Type B pancreatic cell (in vitro differentiated cells): ENCODE data around the gene CACNB1. TPM values are rescaled to one million over a fixed set of nuclear protein-coding genes. Genes with fewer than 3 reads are reported as not detected.
"Not testable (repeated sequence)": the region's sequence is repeated elsewhere in the genome, so short reads cannot be mapped to it uniquely, and the experiment has no call there.

Experiments
- DNase-seq: peaks from one replicate; pipeline ENCODE4 v3.0.0; 2021; ENCODE audit warnings: mixed read lengths; ENCODE audit not compliant: unreplicated experiment; ENCODE audit errors: extremely low spot score
- H3K27ac Mint-ChIP-seq: 2 replicates; pipeline ENCODE4 v1.8.0; 2021; ENCODE audit warnings: mild to moderate bottlenecking, mixed read lengths
- H3K27me3 Mint-ChIP-seq: 2 replicates; pipeline ENCODE4 v1.8.0; 2021; ENCODE audit warnings: mixed read lengths
- H3K36me3 Mint-ChIP-seq: 2 replicates; pipeline ENCODE4 v1.8.0; 2021; ENCODE audit warnings: mixed read lengths
- H3K4me1 Mint-ChIP-seq: one replicate; pipeline ENCODE4 v1.8.0; 2021; ENCODE audit warnings: mixed read lengths; ENCODE audit not compliant: unreplicated experiment
- H3K4me3 Mint-ChIP-seq: 2 replicates; pipeline ENCODE4 v1.8.0; 2021; ENCODE audit warnings: mild to moderate bottlenecking, mixed read lengths
- H3K9me3 Mint-ChIP-seq: 2 replicates; pipeline ENCODE4 v1.8.0; 2021; ENCODE audit warnings: mixed read lengths
- total RNA-seq: library from RNA; stranded (reverse); gene quantifications from 2 replicates; pipeline ENCODE4 v1.2.1, GENCODE V29; 2021; ENCODE audit warnings: low replicate concordance
- TF ChIP-seq, protein P1 (sequence below): fragments of 200-600 bp; sonication (generic); conservative IDR thresholded peaks from 2 replicates; pipeline ENCODE4 v1.5.0; 2021; ENCODE audit warnings: antibody characterized with exemption, mild to moderate bottlenecking

CACNB1 gene
- total RNA-seq, 1 donor from 2014 or later: 9.5 TPM

DNA sequence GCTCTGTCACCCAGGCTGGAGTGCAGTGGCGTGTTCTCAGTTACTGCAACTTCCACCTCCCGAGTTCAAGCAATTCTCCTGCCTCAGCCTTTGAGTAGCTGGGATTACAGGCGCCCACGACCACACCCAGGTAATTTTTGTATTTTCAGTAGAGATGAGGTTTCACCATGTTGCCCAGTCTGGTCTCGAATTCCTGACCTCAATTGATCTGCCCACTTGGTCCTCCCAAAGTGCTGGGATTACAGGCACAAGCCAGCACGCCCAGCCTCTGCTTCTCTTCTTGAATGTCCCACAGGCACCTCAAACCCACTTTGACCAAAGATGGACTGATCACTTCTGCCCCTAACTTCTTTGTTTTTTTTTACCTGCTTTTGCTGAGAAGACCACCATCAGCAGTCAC is 26.9 kb downstream of the CACNB1 start:
- no peak overlapping the region for H3K27ac Mint-ChIP-seq

DNA sequence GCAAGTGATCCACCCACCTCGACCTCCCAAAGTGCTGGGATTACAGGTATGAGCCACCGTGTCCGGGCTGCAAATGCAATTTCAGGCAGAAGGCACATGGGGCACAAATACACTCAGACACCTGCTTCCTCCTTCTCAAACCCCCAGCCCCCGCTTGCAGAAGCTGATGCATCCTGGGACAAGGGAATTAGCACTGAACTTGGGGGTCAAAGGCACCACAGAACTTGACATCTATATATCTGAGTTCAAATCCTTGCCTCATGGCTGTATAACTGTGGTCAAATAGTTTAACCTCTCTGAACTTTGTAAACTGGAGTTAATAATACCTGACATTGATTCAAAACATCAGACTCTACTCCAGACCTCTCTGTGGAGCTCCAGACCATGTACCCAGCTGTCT is 27.4 kb downstream of the CACNB1 start:
- TF ChIP-seq, protein P1, sequence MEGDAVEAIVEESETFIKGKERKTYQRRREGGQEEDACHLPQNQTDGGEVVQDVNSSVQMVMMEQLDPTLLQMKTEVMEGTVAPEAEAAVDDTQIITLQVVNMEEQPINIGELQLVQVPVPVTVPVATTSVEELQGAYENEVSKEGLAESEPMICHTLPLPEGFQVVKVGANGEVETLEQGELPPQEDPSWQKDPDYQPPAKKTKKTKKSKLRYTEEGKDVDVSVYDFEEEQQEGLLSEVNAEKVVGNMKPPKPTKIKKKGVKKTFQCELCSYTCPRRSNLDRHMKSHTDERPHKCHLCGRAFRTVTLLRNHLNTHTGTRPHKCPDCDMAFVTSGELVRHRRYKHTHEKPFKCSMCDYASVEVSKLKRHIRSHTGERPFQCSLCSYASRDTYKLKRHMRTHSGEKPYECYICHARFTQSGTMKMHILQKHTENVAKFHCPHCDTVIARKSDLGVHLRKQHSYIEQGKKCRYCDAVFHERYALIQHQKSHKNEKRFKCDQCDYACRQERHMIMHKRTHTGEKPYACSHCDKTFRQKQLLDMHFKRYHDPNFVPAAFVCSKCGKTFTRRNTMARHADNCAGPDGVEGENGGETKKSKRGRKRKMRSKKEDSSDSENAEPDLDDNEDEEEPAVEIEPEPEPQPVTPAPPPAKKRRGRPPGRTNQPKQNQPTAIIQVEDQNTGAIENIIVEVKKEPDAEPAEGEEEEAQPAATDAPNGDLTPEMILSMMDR: no peak
- peaks cover 23% of the 10 kb centered on the region for H3K27me3 Mint-ChIP-seq
- H3K4me1 Mint-ChIP-seq: peaks cover 5% of the 10 kb centered on the region

More for the DNA sequence above, 26.9 kb downstream of the CACNB1 start:
- Mint-ChIP-seq H3K4me3 (no peak overlapping the region), H3K9me3 (no peaks in the 10 kb centered on the region), H3K4me1 (peaks cover 5% of the 10 kb centered on the region), H3K36me3 (no peaks in the 10 kb centered on the region), H3K27me3 (peaks cover 21% of the 10 kb centered on the region)
- TF ChIP-seq, protein P1: no peak
- DNase-seq: no peak

DNA sequence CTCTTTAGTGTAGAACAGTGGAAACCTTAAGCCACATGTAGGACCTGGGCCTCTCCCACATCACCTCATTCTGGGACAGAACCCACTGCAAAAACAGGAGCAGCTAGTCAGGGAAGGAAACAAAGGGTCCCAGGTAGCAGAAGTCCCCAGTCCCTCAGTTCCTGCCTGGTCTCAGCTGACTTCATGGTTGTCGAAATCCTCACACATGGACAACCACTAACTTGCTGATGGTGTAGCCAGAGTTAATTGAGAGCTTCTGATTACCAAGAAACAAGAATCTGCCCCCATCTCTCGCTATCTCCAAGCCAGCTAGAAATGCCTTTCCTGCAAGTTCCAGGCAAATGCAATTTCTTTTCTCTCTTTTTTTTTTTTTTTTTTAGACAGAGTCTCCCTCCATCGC is 28.0 kb downstream of the CACNB1 start:
- no peaks in the 10 kb centered on the region for H3K36me3 Mint-ChIP-seq
- peaks cover 29% of the 10 kb centered on the region for H3K27me3 Mint-ChIP-seq
- no peak for DNase-seq
- H3K9me3 Mint-ChIP-seq: no peaks in the 10 kb centered on the region
- TF ChIP-seq, protein P1: no peak
- H3K27ac Mint-ChIP-seq: no peak overlapping the region
- H3K4me3 Mint-ChIP-seq: no peak overlapping the region
- peaks cover 8% of the 10 kb centered on the region for H3K4me1 Mint-ChIP-seq

More for the DNA sequence above, 27.4 kb downstream of the CACNB1 start:
- Mint-ChIP-seq H3K27ac (no peak overlapping the region), H3K36me3 (no peaks in the 10 kb centered on the region), H3K9me3 (no peaks in the 10 kb centered on the region), H3K4me3 (no peak overlapping the region)
- DNase-seq: no peak

DNA sequence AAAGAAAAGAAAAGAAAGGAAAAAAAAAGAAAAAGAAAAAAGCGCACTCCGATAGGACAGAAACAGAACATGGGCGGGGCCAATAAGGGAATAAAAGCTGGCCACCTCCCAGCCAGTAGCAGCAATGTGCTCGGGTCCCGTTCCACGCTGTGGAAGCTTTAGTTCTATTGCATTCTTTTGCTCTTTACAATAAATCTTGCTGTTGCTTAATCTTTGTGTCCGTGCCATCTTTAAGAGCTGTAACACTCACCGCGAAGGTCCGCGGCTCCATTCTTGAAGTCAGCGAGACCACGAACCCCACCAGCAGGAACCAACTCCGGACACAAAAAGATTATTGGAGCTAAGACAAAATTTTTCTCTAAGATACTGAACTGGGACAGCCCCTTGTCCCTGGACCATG is 28.4 kb downstream of the CACNB1 start:
- Mint-ChIP-seq H3K27ac (no peak overlapping the region), H3K9me3 (no peaks in the 10 kb centered on the region), H3K4me3 (no peak overlapping the region), H3K36me3 (no peaks in the 10 kb centered on the region), H3K27me3 (peaks cover 31% of the 10 kb centered on the region), H3K4me1 (peaks cover 10% of the 10 kb centered on the region)
- no peak for DNase-seq
- TF ChIP-seq, protein P1: no peak

DNA sequence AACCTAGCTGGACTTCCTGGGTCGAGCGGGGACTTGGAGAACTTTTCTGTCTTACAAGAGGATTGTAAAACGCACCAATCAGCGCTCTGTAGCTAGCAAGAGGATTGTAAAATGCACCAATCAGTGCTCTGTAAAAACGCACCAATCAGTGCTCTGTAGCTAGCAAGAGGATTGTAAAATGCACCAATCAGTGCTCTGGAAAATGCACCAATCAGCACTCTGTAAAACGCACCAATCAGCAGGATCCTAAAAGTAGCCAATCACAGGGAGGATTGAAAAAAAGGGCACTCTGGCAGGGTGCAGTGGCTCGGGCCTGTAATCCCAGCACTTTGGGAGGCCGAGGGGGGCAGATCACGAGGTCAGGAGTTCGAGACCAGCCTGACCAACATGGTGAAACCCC is 29.0 kb downstream of the CACNB1 start:
- not testable (repeated sequence) for DNase-seq, H3K4me1 Mint-ChIP-seq, H3K36me3 Mint-ChIP-seq, H3K4me3 Mint-ChIP-seq, H3K27ac Mint-ChIP-seq, H3K9me3 Mint-ChIP-seq
- peaks cover 33% of the 10 kb centered on the region for H3K27me3 Mint-ChIP-seq

DNA sequence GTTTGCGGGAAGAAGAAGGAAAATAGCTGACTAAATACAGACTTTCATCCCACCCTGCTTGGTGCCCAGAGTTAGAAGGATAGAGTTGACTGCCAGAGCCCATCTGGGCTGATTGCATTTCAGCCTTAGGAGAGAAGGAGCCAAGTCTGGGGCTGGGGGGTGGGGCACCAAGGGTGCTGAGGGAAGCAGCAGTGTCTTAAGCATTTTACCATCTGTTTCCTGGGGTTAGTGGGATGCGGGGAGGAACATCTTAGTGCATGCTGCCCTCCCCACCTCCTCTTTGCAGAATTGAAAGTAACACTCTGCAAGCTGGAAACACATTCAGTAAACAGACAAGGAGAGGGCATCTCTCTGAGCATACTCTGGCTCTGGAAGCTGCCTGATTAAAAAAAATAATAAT is 30.0 kb downstream of the CACNB1 start:
- peaks cover 33% of the 10 kb centered on the region for H3K27me3 Mint-ChIP-seq
- peaks cover 10% of the 10 kb centered on the region for H3K4me1 Mint-ChIP-seq
- H3K9me3 Mint-ChIP-seq: no peaks in the 10 kb centered on the region
- TF ChIP-seq, protein P1: no peak
- DNase-seq: no peak
- H3K36me3 Mint-ChIP-seq: no peaks in the 10 kb centered on the region
- H3K27ac Mint-ChIP-seq: no peak overlapping the region
- H3K4me3 Mint-ChIP-seq: peak overlapping the region; percentile 78
